Panc1 (cell line): ENCODE measurements around the gene TBCD.

Experiments
- POLR2AphosphoS5 ChIP-seq: IDR thresholded peaks from 2 replicates; pipeline ENCODE4 v1.6.1; 2012; ENCODE audit warnings: mild to moderate bottlenecking, low read depth, low read length, moderate library complexity
- TF ChIP-seq, protein P1 (sequence below): fragments of 450-650 bp; IDR thresholded peaks from 2 replicates; pipeline ENCODE4 v1.5.1; 2017; ENCODE audit warnings: mild to moderate bottlenecking

DNA sequence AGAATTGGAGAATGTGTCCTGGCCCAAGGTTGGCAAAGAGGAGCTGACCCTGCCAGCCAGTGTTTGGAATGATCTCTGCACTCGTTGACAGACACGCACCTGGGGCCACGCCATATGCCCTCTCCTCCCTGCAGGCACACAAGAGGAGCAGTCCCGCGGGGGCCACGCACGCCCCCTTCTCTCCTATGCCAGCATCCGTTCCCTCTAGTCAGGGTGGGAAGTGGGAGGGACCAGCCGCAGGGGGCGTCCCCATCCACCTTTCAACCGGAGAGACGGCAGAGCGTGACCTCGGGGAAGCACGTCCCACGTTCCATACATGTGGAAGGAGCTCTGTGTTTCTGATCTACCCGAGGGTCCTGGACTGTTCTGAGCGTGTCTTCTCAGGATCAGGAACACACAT lies 174.9 kb downstream of the TBCD start:
- no peak for TF ChIP-seq POLR2AphosphoS5
- TF ChIP-seq, protein P1, sequence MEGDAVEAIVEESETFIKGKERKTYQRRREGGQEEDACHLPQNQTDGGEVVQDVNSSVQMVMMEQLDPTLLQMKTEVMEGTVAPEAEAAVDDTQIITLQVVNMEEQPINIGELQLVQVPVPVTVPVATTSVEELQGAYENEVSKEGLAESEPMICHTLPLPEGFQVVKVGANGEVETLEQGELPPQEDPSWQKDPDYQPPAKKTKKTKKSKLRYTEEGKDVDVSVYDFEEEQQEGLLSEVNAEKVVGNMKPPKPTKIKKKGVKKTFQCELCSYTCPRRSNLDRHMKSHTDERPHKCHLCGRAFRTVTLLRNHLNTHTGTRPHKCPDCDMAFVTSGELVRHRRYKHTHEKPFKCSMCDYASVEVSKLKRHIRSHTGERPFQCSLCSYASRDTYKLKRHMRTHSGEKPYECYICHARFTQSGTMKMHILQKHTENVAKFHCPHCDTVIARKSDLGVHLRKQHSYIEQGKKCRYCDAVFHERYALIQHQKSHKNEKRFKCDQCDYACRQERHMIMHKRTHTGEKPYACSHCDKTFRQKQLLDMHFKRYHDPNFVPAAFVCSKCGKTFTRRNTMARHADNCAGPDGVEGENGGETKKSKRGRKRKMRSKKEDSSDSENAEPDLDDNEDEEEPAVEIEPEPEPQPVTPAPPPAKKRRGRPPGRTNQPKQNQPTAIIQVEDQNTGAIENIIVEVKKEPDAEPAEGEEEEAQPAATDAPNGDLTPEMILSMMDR, result no peak
